HCT116 (cell line): ENCODE results near the gene FOXN3. TPM values are rescaled to one million over a fixed set of nuclear protein-coding genes. Genes with fewer than 3 reads are reported as not detected.

Source experiments
- ATAC-seq: fragments of 200-7000 bp; cut with Tn5 transposase; 2 replicates; pipeline ENCODE4 v1.9.1; 2020; ENCODE audit warnings: mild to moderate bottlenecking, moderate library complexity
- BruUV-seq: library from RNA; stranded (reverse); fragments of 400-500 nt; replicated peaks from 2 replicates; lab custom pipeline; 2021; lab: Mats Ljungman, UMichigan
- CTCF ChIA-PET: fragments of 300-600 bp; sonication (Branson Sonifier 250); formaldehyde crosslinking; loops from one replicate; lab custom pipeline; 2021; ENCODE audit warnings: antibody characterized with exemption; lab: Charles Lee
- POLR2A ChIA-PET: fragments of 300-600, 350-600 bp; sonication (Branson Sonifier 250); formaldehyde crosslinking; loops from one replicate; lab custom pipeline; 2021; ENCODE audit warnings: antibody characterized with exemption; lab: Charles Lee
- RAD21 ChIA-PET, 2 experiments: fragments of 300-600 bp; sonication (Branson Sonifier 250); formaldehyde crosslinking; loops; one replicate each; lab custom pipeline; 2023; ENCODE audit warnings: low total read pairs in 2 of 2; ENCODE audit not compliant: uncharacterized antibody in 2 of 2, unreplicated experiment in 2 of 2, low non-redundant PET in 1 of 2; lab: Charles Lee
- DNase-seq: peaks from one replicate; pipeline ENCODE4 v3.0.0-alpha.2; 2010; ENCODE audit warnings: low read depth, low spot score
- H2AFZ ChIP-seq: fragments of 200-600 bp; shearing (Covaris generic), sonication (generic); 2 replicates; pipeline ENCODE4 v1.6.1; 2017; ENCODE audit warnings: low read depth, mixed run types, mixed read lengths, antibody characterized with exemption, low read length; ENCODE audit not compliant: poor library complexity, severe bottlenecking
- H3K27ac ChIP-seq: 2 replicates; pipeline ENCODE4 v1.5.1; 2012; ENCODE audit warnings: low read depth, low read length
- H3K27me3 ChIP-seq: fragments of 200-600 bp; sonication (generic); 2 replicates; pipeline ENCODE4 v1.6.1; 2016; ENCODE audit warnings: mixed run types, low read length, mixed read lengths; ENCODE audit not compliant: insufficient read depth
- H3K36me3 ChIP-seq, 2 experiments: fragments of 200-500 bp in 1 of 2; fragments of 200-600 bp in 1 of 2; sonication (Bioruptor generic) in 1 of 2; sonication (generic) in 1 of 2; 2 replicates each; pipeline versions ENCODE4 v1.5.1 to v1.6.1; 2014 to 2016; ENCODE audit warnings: low read length in 2 of 2, inconsistent platforms in 1 of 2, mixed read lengths in 1 of 2, mixed run types in 1 of 2; ENCODE audit not compliant: insufficient read depth in 2 of 2, control insufficient read depth in 1 of 2
- H3K4me1 ChIP-seq, 2 experiments: fragments of 200-600 bp in 1 of 2; sonication (generic) in 1 of 2; 2 replicates each; pipeline versions ENCODE4 v1.5.1 to v1.6.1; 2012 to 2017; ENCODE audit warnings: low read length in 2 of 2, inconsistent platforms in 1 of 2, mild to moderate bottlenecking in 1 of 2, mixed read lengths in 1 of 2, mixed run types in 1 of 2, moderate library complexity in 1 of 2; ENCODE audit not compliant: insufficient read depth in 2 of 2, control insufficient read depth in 1 of 2
- H3K4me2 ChIP-seq: fragments of 200-600 bp; sonication (generic); 2 replicates; pipeline ENCODE4 v1.6.1; 2017; ENCODE audit warnings: mixed run types, low read length, mixed read lengths
- H3K4me3 ChIP-seq, 2 experiments: fragments of 200-600 bp in 1 of 2; sonication (generic) in 1 of 2; replicated peaks in 1 of 2; 2 replicates each; pipeline ENCODE4 v1.5.1; 2011 to 2016; ENCODE audit warnings: low read length in 2 of 2, control low read depth in 1 of 2, low read depth in 1 of 2, mild to moderate bottlenecking in 1 of 2, mixed read lengths in 1 of 2, mixed run types in 1 of 2
- H3K79me2 ChIP-seq: fragments of 200-600 bp; sonication (generic); 2 replicates; pipeline ENCODE4 v1.6.1; 2017; ENCODE audit warnings: mild to moderate bottlenecking, mixed run types, low read length, moderate library complexity, mixed read lengths; ENCODE audit not compliant: insufficient read depth
- H3K9ac ChIP-seq: fragments of 200-600 bp; sonication (generic); 2 replicates; pipeline ENCODE4 v1.6.1; 2016; ENCODE audit warnings: low read length, mixed read lengths
- H3K9me2 ChIP-seq: fragments of 200-600 bp; sonication (generic), shearing (Covaris generic); 2 replicates; pipeline ENCODE4 v1.6.1; 2017; ENCODE audit warnings: mixed run types, mild to moderate bottlenecking, moderate library complexity; ENCODE audit not compliant: insufficient read depth
- H3K9me3 ChIP-seq, 2 experiments: fragments of 200-500 bp in 1 of 2; fragments of 200-600 bp in 1 of 2; sonication (Bioruptor generic) in 1 of 2; sonication (generic) in 1 of 2; 2 replicates each; pipeline ENCODE4 v1.6.1; 2014 to 2017; ENCODE audit warnings: low read length in 2 of 2, mixed read lengths in 2 of 2, inconsistent platforms in 1 of 2, low read depth in 1 of 2, mild to moderate bottlenecking in 1 of 2, mixed run types in 1 of 2, moderate library complexity in 1 of 2; ENCODE audit not compliant: control insufficient read depth in 1 of 2, insufficient read depth in 1 of 2
- H4K20me1 ChIP-seq: fragments of 200-600 bp; sonication (generic), shearing (Covaris generic); 2 replicates; pipeline ENCODE4 v1.6.1; 2017; ENCODE audit warnings: mixed run types, mild to moderate bottlenecking, moderate library complexity; ENCODE audit not compliant: insufficient read depth
- EGR1 ChIP-seq: IDR thresholded peaks from 2 replicates; pipeline ENCODE4 v1.6.1; 2012; ENCODE audit warnings: low read depth
- EZH2 ChIP-seq: fragments of 200-600 bp; sonication (generic); IDR thresholded peaks from 2 replicates; pipeline ENCODE4 v1.6.1; 2017; ENCODE audit warnings: antibody characterized with exemption, mixed run types
- EZH2phosphoT487 ChIP-seq: fragments of 200-600 bp; IDR thresholded peaks from 2 replicates; pipeline ENCODE4 v1.6.1; 2018; ENCODE audit warnings: antibody characterized with exemption, borderline replicate concordance
- FOSL1 ChIP-seq: IDR thresholded peaks from 2 replicates; pipeline ENCODE4 v1.6.1; 2012; ENCODE audit warnings: low read depth
- JUND ChIP-seq: IDR thresholded peaks from 2 replicates; pipeline ENCODE4 v1.6.1; 2012
- POLR2A ChIP-seq: IDR thresholded peaks from 2 replicates; pipeline ENCODE4 v1.7.0; 2011; ENCODE audit warnings: borderline replicate concordance; ENCODE audit not compliant: insufficient read depth, insufficient read length; ENCODE audit errors: extremely low read depth
- POLR2AphosphoS5 ChIP-seq: IDR thresholded peaks from 2 replicates; pipeline ENCODE4 v1.6.1; 2011; ENCODE audit warnings: mild to moderate bottlenecking, low read depth, low read length, moderate library complexity
- RAD21 ChIP-seq: IDR thresholded peaks from 2 replicates; pipeline ENCODE4 v1.6.1; 2012; ENCODE audit warnings: low read depth, mild to moderate bottlenecking
- SIN3A ChIP-seq: IDR thresholded peaks from 2 replicates; pipeline ENCODE4 v1.6.1; 2012; ENCODE audit warnings: low read depth
- SP1 ChIP-seq: IDR thresholded peaks from 2 replicates; pipeline ENCODE4 v1.6.1; 2012; ENCODE audit warnings: low read depth
- YY1 ChIP-seq: IDR thresholded peaks from 2 replicates; pipeline ENCODE4 v1.6.1; 2011; ENCODE audit warnings: low read length, low read depth, moderate library complexity, mild to moderate bottlenecking; ENCODE audit not compliant: insufficient replicate concordance; ENCODE audit errors: extremely low read depth
- ZBTB33 ChIP-seq: IDR thresholded peaks from 2 replicates; pipeline ENCODE4 v1.6.1; 2011; ENCODE audit warnings: mild to moderate bottlenecking, low read length, moderate library complexity; ENCODE audit not compliant: insufficient replicate concordance; ENCODE audit errors: extremely low read depth
- ZFX ChIP-seq: fragments of 450-650 bp; IDR thresholded peaks from 2 replicates; pipeline ENCODE4 v1.6.1; 2017
- intact Hi-C: fragments of 100-400 bp; cut with micrococcal nuclease; formaldehyde crosslinking; loops from 2 replicates; pipeline ENCODE4 v1.10.0; 2022
- total RNA-seq: library from RNA; stranded (reverse); gene quantifications from one replicate; pipeline ENCODE4 v1.2.1, GENCODE V29; 2021; ENCODE audit not compliant: unreplicated experiment
- TF ChIP-seq, protein P1 (sequence below), 3 experiments: fragments of 200-600 bp in 1 of 3; sonication (generic) in 1 of 3; IDR thresholded peaks in 2 of 3; conservative IDR thresholded peaks in 1 of 3; 2 replicates each; pipeline ENCODE4 v1.5.1; 2012 to 2017; ENCODE audit warnings: low read depth in 2 of 3, low read length in 2 of 3, antibody characterized with exemption in 1 of 3, borderline replicate concordance in 1 of 3, control low read depth in 1 of 3, mild to moderate bottlenecking in 1 of 3, mixed read lengths in 1 of 3, mixed run types in 1 of 3, moderate library complexity in 1 of 3; ENCODE audit not compliant: insufficient read depth in 1 of 3

FOXN3 gene
- total RNA-seq, 1 experiment from 2014 or later, result 20.0 TPM

DNA sequence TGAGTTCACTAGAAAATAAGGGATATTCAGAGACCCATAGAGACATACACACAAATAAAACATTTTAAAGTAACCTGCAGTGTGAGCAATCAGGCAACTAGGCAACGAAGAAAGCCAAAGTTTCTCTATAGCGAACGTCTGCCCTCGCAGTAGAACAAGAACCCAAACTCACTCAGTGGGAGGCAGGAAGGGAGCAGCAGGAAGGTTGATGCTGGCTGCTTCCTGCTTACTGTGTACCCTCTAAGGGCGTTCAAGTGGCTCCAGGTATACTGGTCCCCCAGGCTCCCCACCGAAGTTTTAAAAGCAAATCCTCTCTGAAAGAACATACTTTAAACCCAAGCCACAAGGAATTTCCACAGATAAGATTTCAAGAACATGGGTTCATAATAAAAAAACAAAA is 249.3 kb downstream of the FOXN3 start:
- H3K79me2 ChIP-seq, result no peaks in the 10 kb centered on the region
- no peaks in the 10 kb centered on the region for H3K9me2 ChIP-seq
- H4K20me1 ChIP-seq, result no peaks in the 10 kb centered on the region
- POLR2A ChIA-PET, result no interaction called here
- DNase-seq (no peak), ATAC-seq (no peak)
- BruUV-seq, result no TSS peak
- H3K4me1 ChIP-seq, result no peaks in the 10 kb centered on the region
- RAD21 ChIA-PET, result no interaction called here
- H3K4me2 ChIP-seq, result no peak overlapping the region
- no peak overlapping the region for H2AFZ ChIP-seq
- no peaks in the 10 kb centered on the region for H3K9me3 ChIP-seq
- no peaks in the 10 kb centered on the region for H3K36me3 ChIP-seq
- H3K27ac ChIP-seq, result no peak overlapping the region
- TF ChIP-seq JUND, result no peak
- TF ChIP-seq EZH2, result no peak
- no peak for TF ChIP-seq ZFX
- no peak for TF ChIP-seq EZH2phosphoT487
- TF ChIP-seq ZBTB33, result no peak
- intact Hi-C loops, result no loop called here
- CTCF ChIA-PET, result no interaction called here
- no peaks in the 10 kb centered on the region for H3K27me3 ChIP-seq
- no peak overlapping the region for H3K4me3 ChIP-seq
- H3K9ac ChIP-seq, result no peak overlapping the region

GRCh38 chr14:89166633-89167032 is 250.4 kb downstream of the FOXN3 start:
- no peaks in the 10 kb centered on the region for H4K20me1 ChIP-seq
- no peaks in the 10 kb centered on the region for H3K9me3 ChIP-seq
- no peak overlapping the region for H3K4me3 ChIP-seq
- no peaks in the 10 kb centered on the region for H3K9me2 ChIP-seq
- H2AFZ ChIP-seq, result no peak overlapping the region
- no peaks in the 10 kb centered on the region for H3K36me3 ChIP-seq
- H3K79me2 ChIP-seq, result no peaks in the 10 kb centered on the region
- CTCF ChIA-PET, result no interaction called here
- POLR2A ChIA-PET, result no interaction called here
- H3K4me2 ChIP-seq, result no peak overlapping the region
- intact Hi-C loops, result no loop called here
- ATAC-seq (no peak), DNase-seq (no peak)
- H3K27me3 ChIP-seq, result no peaks in the 10 kb centered on the region
- TF ChIP-seq FOSL1, result no peak
- no peak for TF ChIP-seq JUND
- no peak for TF ChIP-seq RAD21
- TF ChIP-seq YY1, result no peak
- TF ChIP-seq POLR2AphosphoS5, result no peak
- no peak for TF ChIP-seq POLR2A
- no peak for TF ChIP-seq EZH2
- TF ChIP-seq, protein P1, sequence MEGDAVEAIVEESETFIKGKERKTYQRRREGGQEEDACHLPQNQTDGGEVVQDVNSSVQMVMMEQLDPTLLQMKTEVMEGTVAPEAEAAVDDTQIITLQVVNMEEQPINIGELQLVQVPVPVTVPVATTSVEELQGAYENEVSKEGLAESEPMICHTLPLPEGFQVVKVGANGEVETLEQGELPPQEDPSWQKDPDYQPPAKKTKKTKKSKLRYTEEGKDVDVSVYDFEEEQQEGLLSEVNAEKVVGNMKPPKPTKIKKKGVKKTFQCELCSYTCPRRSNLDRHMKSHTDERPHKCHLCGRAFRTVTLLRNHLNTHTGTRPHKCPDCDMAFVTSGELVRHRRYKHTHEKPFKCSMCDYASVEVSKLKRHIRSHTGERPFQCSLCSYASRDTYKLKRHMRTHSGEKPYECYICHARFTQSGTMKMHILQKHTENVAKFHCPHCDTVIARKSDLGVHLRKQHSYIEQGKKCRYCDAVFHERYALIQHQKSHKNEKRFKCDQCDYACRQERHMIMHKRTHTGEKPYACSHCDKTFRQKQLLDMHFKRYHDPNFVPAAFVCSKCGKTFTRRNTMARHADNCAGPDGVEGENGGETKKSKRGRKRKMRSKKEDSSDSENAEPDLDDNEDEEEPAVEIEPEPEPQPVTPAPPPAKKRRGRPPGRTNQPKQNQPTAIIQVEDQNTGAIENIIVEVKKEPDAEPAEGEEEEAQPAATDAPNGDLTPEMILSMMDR (IDR thresholded peaks at IDR 0.05 in 2 of 3, conservative IDR thresholded peaks at IDR 0.05 in 1 of 3; ENCODE audit: borderline replicate concordance in 1 of 3, insufficient read depth in 1 of 3, low read depth in 2 of 3, low read length in 2 of 3), result no peak
- TF ChIP-seq ZFX, result no peak
- no peak for TF ChIP-seq SIN3A
- no peak for TF ChIP-seq EGR1
- no peak for TF ChIP-seq SP1
- TF ChIP-seq EZH2phosphoT487, result no peak
- TF ChIP-seq ZBTB33, result no peak
- no peak overlapping the region for H3K9ac ChIP-seq
- H3K27ac ChIP-seq, result no peak overlapping the region
- no TSS peak for BruUV-seq
- no peaks in the 10 kb centered on the region for H3K4me1 ChIP-seq
- RAD21 ChIA-PET, result no interaction called here
